ENCODE results near the gene ANO1. TPM values are rescaled to one million over a fixed set of nuclear protein-coding genes. Genes with fewer than 3 reads are reported as not detected.

ANO1 gene
- total RNA-seq, 2 experiments from 2014 or later: not detected

GRCh38 chr11:70112017-70112434, 33.9 kb downstream of the ANO1 start:
- TF ChIP-seq CTCF (IDR thresholded peaks at IDR 0.05): no peak
- ATAC-seq (ENCODE audit: poor library complexity): no peak
- peaks cover 21% of the 10 kb centered on the region for H3K27me3 Mint-ChIP-seq
- DNase-seq: no peak
- H3K9me3 Mint-ChIP-seq: no peaks in the 10 kb centered on the region
- POLR2A ChIA-PET: no interaction called here
- Histone ChIP-seq H3K27ac (ENCODE audit: low read depth in 1 of 2, low read length in 2 of 2) (no peak overlapping the region), H3K4me3 (ENCODE audit: low read length) (no peak overlapping the region), H3K4me1 (ENCODE audit: insufficient read depth, low read length) (no peaks in the 10 kb centered on the region), H3K9me3 (ENCODE audit: control insufficient read depth in 1 of 2, insufficient read depth in 1 of 2, low read length in 2 of 2) (no peaks in the 10 kb centered on the region), H3K27me3 (ENCODE audit: control insufficient read depth in 1 of 2, insufficient read depth in 2 of 2, low read length in 2 of 2) (no peaks in the 10 kb centered on the region), H3K36me3 (ENCODE audit: insufficient read depth, low read length) (no peaks in the 10 kb centered on the region)
- no peaks in the 10 kb centered on the region for H3K36me3 Mint-ChIP-seq (ENCODE audit: low read depth)
- H3K4me3 Mint-ChIP-seq: no peak overlapping the region
- H3K27ac Mint-ChIP-seq: no peak overlapping the region
- CTCF ChIA-PET: no interaction called here
- intact Hi-C loops (cut with DNase I, micrococcal nuclease): no loop called here
- H3K4me1 Mint-ChIP-seq (ENCODE audit: low read depth): no peaks in the 10 kb centered on the region

- Histone ChIP-seq H3K27me3 (ENCODE audit: control insufficient read depth in 1 of 2, insufficient read depth in 2 of 2, low read length in 2 of 2) (no peaks in the 10 kb centered on the region), H3K4me1 (ENCODE audit: insufficient read depth, low read length) (no peaks in the 10 kb centered on the region), H3K9me3 (ENCODE audit: control insufficient read depth in 1 of 2, insufficient read depth in 1 of 2, low read length in 2 of 2) (no peaks in the 10 kb centered on the region), H3K27ac (ENCODE audit: low read depth in 1 of 2, low read length in 2 of 2) (no peak overlapping the region), H3K36me3 (ENCODE audit: insufficient read depth, low read length) (no peaks in the 10 kb centered on the region), H3K4me3 (ENCODE audit: low read length) (no peak overlapping the region)
- no peak overlapping the region for H3K4me3 Mint-ChIP-seq
- ATAC-seq (ENCODE audit: poor library complexity) (no peak), DNase-seq (no peak)
- H3K27me3 Mint-ChIP-seq: peaks cover 31% of the 10 kb centered on the region
- H3K36me3 Mint-ChIP-seq (ENCODE audit: low read depth): no peaks in the 10 kb centered on the region
- TF ChIP-seq CTCF (IDR thresholded peaks at IDR 0.05): no peak
- ChIA-PET POLR2A (no interaction called here), CTCF (interaction anchor here (0.6 kb wide), 1 partner anchor 1311 kb away, joined by 3 read pairs; no protein-coding TSS in a partner anchor)
- intact Hi-C loops (cut with DNase I, micrococcal nuclease): no loop called here
- H3K9me3 Mint-ChIP-seq: no peaks in the 10 kb centered on the region
- H3K4me1 Mint-ChIP-seq (ENCODE audit: low read depth): no peaks in the 10 kb centered on the region
- no peak overlapping the region for H3K27ac Mint-ChIP-seq
These were observed 35.7 kb downstream of the ANO1 start for GRCh38 chr11:70113801-70114200.

GRCh38 chr11:70115778-70116177, 37.7 kb downstream of the ANO1 start:
- Mint-ChIP-seq H3K9me3 (no peaks in the 10 kb centered on the region), H3K4me1 (ENCODE audit: low read depth) (no peaks in the 10 kb centered on the region), H3K27me3 (peaks cover 36% of the 10 kb centered on the region), H3K36me3 (ENCODE audit: low read depth) (no peaks in the 10 kb centered on the region), H3K4me3 (no peak overlapping the region), H3K27ac (no peak overlapping the region)
- ChIA-PET CTCF (no interaction called here), POLR2A (no interaction called here)
- no peak for TF ChIP-seq CTCF (IDR thresholded peaks at IDR 0.05)
- no peak for DNase-seq
- Histone ChIP-seq H3K4me3 (ENCODE audit: low read length) (no peak overlapping the region), H3K36me3 (ENCODE audit: insufficient read depth, low read length) (no peaks in the 10 kb centered on the region), H3K27ac (ENCODE audit: low read depth in 1 of 2, low read length in 2 of 2) (no peak overlapping the region), H3K9me3 (ENCODE audit: control insufficient read depth in 1 of 2, insufficient read depth in 1 of 2, low read length in 2 of 2) (peaks cover 0 to 11% of the 10 kb centered on the region in 2 experiments), H3K27me3 (ENCODE audit: control insufficient read depth in 1 of 2, insufficient read depth in 2 of 2, low read length in 2 of 2) (no peaks in the 10 kb centered on the region), H3K4me1 (ENCODE audit: insufficient read depth, low read length) (no peaks in the 10 kb centered on the region)
- ATAC-seq (ENCODE audit: poor library complexity): no peak
- intact Hi-C loops (cut with DNase I, micrococcal nuclease): no loop called here

All from CD4-positive, alpha-beta T cell (primary cell).